ENCODE results near the gene STK33. TPM values are rescaled to one million over a fixed set of nuclear protein-coding genes. Genes with fewer than 3 reads are reported as not detected.

The STK33 gene
- total and polyA plus RNA-seq, 2 donors (not counting 3 experiments of a cell fraction or from before 2014, with no cell fraction given) = 0.63 to 3.4 TPM

DNA sequence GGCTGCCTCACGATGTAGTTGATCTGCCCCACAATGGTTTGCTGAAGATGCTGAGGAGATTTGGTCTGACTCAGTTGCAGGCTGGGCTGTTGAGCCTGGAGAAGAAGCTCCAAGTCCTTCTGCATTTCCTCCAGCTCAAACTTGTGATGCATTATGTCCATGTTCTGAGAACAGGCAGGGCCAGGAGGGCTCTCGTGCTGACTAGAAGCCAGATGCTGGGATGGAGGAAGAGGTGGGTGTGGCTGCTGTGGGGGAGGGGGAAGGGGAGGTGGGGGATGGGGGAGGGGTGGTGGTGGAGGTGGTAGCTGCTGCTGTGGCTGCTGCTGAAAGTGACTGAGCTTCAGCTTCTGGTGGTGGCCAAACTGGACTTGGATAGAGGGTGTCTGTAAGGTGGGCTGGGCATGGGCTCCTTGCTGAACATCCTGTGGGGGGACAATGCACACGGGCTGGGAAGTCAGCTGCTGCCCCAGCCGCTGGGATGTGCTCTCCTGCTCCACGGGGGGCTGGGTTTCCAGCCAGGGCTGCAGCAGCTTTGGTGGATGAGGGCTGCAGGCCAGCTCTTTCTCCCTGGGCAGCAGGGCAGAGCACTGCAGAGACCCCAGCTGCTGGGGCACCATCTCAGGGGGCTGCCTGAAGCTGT, 46.4 kb upstream of the STK33 start:
- TF ChIP-seq EZH2 (IDR thresholded peaks at IDR 0.05; ENCODE audit: borderline replicate concordance, low read depth, low read length, severe bottlenecking) (no peak), POLR2AphosphoS5 (IDR thresholded peaks at IDR 0.05; ENCODE audit: insufficient read depth, low read depth, low read length) (no peak), JUN (IDR thresholded peaks at IDR 0.05; ENCODE audit: borderline replicate concordance, insufficient read depth, insufficient read length, low read depth) (no peak), POLR2A (IDR thresholded peaks at IDR 0.05; ENCODE audit: low read depth, low read length) (no peak), FOS (IDR thresholded peaks at IDR 0.05; ENCODE audit: borderline replicate concordance, insufficient read depth, low read length) (no peak), GATA2 (IDR thresholded peaks at IDR 0.05; ENCODE audit: insufficient read depth, insufficient read length, low read depth, low read length) (no peak), MYC (IDR thresholded peaks at IDR 0.05; ENCODE audit: low read depth, low read length) (no peak)
- TF ChIP-seq, protein P1, sequence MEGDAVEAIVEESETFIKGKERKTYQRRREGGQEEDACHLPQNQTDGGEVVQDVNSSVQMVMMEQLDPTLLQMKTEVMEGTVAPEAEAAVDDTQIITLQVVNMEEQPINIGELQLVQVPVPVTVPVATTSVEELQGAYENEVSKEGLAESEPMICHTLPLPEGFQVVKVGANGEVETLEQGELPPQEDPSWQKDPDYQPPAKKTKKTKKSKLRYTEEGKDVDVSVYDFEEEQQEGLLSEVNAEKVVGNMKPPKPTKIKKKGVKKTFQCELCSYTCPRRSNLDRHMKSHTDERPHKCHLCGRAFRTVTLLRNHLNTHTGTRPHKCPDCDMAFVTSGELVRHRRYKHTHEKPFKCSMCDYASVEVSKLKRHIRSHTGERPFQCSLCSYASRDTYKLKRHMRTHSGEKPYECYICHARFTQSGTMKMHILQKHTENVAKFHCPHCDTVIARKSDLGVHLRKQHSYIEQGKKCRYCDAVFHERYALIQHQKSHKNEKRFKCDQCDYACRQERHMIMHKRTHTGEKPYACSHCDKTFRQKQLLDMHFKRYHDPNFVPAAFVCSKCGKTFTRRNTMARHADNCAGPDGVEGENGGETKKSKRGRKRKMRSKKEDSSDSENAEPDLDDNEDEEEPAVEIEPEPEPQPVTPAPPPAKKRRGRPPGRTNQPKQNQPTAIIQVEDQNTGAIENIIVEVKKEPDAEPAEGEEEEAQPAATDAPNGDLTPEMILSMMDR (IDR thresholded peaks at IDR 0.05; ENCODE audit: extremely low read depth in 1 of 2, insufficient read depth in 1 of 2, low read depth in 1 of 2, low read length in 2 of 2) = no peak
- TF ChIP-seq, protein P2, sequence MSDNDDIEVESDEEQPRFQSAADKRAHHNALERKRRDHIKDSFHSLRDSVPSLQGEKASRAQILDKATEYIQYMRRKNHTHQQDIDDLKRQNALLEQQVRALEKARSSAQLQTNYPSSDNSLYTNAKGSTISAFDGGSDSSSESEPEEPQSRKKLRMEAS (IDR thresholded peaks at IDR 0.05; ENCODE audit: insufficient read depth, insufficient read length) = no peak
- FAIRE-seq (no peak), DNase-seq (ENCODE audit: low read depth, low spot score) (no peak)
- Histone ChIP-seq H3K9ac (replicated peaks; ENCODE audit: extremely low read depth, insufficient read depth, low read length) (no peak overlapping the region), H3K27ac (ENCODE audit: insufficient read depth, low read depth, low read length) (no peak overlapping the region), H3K36me3 (ENCODE audit: control insufficient read depth in 2 of 2, extremely low read depth in 1 of 2, insufficient read depth in 2 of 2, low read length in 2 of 2) (peaks cover 0 to 13% of the 10 kb centered on the region in 2 experiments), H3K4me1 (ENCODE audit: control insufficient read depth, extremely low read depth, insufficient read depth, low read length) (no peaks in the 10 kb centered on the region), H3K27me3 (ENCODE audit: control insufficient read depth in 2 of 2, insufficient read depth in 2 of 2, low read length in 2 of 2) (no peaks in the 10 kb centered on the region), H3K4me3 (replicated peaks in 1 of 3; ENCODE audit: insufficient read depth in 1 of 3, low read depth in 1 of 3, low read length in 3 of 3) (no peak overlapping the region), H3K9me3 (replicated peaks; ENCODE audit: control insufficient read depth, insufficient read depth, low read length) (no peaks in the 10 kb centered on the region), H3K9me1 (replicated peaks; ENCODE audit: control insufficient read depth, extremely low read depth, insufficient read depth, low read length) (no peaks in the 10 kb centered on the region), H4K20me1 (replicated peaks; ENCODE audit: control insufficient read depth, extremely low read depth, insufficient read depth, low read length) (no peaks in the 10 kb centered on the region), H3K79me2 (ENCODE audit: control insufficient read depth, insufficient read depth, low read length) (no peaks in the 10 kb centered on the region), H2AFZ (ENCODE audit: low read depth, low read length) (no peak overlapping the region), H3K4me2 (ENCODE audit: insufficient read depth, low read length) (no peak overlapping the region)
- ChIA-PET POLR2A (no interaction called here), CTCF (interaction anchor here (1.3 to 1.5 kb wide), 3 partner anchors 8 to 319 kb away, joined by 3 to 4 read pairs (median 3); no protein-coding TSS in a partner anchor)
- no TSS peak for BruUV-seq (replicated peaks)
- dilution Hi-C loops (cut with MboI; ENCODE audit: extremely low pct_ligation_motif_present, low sequenced_read_pairs) = no loop called here
- intact Hi-C loops (cut with micrococcal nuclease) = no loop called here
